Measurements from ENCODE around the gene VSTM4.

The VSTM4 gene

DNA sequence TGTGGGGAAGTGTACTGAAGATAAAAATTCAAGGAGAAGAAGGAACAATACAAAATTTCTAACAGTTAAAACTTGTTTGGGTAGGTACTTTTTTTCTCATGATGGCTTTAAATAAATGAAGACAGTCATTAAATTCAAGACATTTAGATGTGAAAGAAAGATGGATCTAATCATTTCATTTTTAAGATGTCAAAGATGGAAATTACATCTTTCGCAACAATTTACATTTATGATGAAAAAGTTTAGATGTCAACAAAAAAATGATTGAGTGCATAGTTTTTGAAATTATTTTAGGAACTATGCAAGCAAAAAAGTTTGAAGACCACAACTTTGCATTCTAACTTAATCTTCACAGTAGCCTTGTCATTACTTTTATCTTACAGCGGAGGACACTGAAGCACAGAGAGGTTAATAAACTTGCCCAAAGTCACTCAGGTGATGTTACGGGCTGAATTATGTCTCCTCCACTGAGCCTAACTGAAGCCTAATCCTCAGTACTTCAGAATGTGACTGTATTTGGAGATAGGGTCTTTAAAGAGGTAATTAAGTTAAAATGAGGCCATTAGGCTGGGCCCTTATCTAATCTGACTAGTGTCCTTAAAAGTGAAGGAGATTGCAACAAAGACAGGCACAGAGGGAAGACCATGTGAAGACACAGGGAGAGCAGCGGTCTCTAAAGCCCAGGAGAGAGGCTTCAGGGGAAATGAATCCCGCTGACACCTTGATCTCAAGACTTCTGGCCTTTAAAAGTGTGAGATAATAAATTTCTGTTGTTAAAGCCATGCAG, 48.2 kb downstream of the VSTM4 start:
- no peak for DNase-seq (ENCODE audit: low read depth)
- no peak overlapping the region for H3K4me3 ChIP-seq (ENCODE audit: low read depth, low read length)
- TF ChIP-seq, protein P1, sequence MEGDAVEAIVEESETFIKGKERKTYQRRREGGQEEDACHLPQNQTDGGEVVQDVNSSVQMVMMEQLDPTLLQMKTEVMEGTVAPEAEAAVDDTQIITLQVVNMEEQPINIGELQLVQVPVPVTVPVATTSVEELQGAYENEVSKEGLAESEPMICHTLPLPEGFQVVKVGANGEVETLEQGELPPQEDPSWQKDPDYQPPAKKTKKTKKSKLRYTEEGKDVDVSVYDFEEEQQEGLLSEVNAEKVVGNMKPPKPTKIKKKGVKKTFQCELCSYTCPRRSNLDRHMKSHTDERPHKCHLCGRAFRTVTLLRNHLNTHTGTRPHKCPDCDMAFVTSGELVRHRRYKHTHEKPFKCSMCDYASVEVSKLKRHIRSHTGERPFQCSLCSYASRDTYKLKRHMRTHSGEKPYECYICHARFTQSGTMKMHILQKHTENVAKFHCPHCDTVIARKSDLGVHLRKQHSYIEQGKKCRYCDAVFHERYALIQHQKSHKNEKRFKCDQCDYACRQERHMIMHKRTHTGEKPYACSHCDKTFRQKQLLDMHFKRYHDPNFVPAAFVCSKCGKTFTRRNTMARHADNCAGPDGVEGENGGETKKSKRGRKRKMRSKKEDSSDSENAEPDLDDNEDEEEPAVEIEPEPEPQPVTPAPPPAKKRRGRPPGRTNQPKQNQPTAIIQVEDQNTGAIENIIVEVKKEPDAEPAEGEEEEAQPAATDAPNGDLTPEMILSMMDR (conservative IDR thresholded peaks at IDR 0.05; ENCODE audit: low read depth, low read length): no peak

DNA sequence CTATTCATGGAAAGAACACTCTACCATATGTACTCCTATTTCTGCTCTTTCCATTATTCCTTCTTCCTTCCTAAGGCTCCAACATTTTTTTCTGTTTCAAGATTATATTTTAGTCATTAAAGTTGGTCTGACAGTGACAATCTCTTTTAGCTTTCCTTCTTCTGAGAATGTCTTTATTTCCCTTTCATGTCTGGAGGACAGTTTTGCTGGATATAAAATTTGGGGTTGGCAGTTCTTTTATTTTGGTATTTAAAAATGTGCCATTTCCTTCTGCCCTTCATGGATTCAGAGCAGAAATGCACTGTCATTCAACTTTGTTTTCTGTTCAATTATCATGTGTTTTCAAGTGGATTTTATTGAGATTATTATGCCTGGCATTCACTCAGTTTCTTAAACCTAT, 53.1 kb downstream of the VSTM4 start:
- no peak for DNase-seq (ENCODE audit: low read depth)
- no peak overlapping the region for H3K4me3 ChIP-seq (ENCODE audit: low read depth, low read length)
- TF ChIP-seq, protein P1 (conservative IDR thresholded peaks at IDR 0.05; ENCODE audit: low read depth, low read length): no peak

DNA sequence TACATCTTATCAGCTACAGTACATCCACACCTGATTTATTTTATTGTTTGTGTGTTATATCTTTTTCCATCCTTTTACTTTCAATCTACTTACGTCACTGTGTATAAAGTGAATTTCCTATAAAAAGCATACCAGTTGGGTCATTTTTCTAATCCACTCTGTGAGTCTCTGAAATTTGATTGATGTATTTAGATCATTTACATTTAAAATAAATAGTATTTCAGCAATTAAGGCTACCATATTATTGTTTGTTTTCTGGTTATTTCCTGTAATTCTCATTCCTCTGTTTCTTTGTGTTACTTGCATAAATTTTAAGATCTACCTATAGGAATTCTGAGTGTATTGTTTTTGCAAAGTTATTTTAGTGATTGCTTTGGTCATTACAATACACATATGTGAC, 53.7 kb downstream of the VSTM4 start:
- no peak overlapping the region for H3K4me3 ChIP-seq (ENCODE audit: low read depth, low read length)
- TF ChIP-seq, protein P1 (conservative IDR thresholded peaks at IDR 0.05; ENCODE audit: low read depth, low read length): no peak
- DNase-seq (ENCODE audit: low read depth): no peak

DNA sequence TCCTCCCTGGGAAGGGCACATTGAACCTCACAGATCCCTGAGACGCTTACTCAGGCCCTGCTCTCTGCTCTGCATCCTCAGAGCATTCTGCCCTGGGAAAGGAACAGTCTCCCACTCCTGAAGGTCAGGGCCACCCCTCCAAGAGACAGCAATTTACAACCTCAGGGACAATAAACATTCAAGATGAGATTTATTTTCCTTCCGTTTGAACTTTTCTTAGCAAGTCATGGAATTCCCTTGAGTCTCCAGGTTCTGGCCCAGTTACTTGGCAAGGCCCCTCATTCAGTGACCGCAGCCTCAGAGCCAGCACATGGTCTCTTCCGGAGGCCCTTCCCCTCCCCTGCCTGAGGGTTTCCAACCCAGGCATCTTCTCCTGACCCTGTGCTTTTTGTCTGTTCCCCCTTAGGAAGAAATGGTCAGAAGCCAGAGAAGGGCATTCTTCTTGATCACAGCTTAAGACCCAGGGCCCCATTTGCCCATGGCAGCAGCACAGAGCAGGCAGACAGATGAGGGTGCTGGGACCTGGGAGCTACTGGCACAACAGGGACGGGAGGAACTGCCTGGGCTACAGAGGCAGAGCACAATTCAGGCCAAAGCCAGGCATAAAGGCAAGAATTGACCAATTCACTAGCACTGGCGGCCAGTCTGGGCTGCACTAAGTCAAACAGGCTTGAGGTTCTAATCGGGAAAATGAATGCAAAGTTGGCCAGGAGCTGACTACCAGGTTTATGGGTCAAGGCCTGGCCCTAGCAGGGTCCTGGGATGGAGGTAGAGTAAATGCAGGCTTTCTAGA, 56.7 kb downstream of the VSTM4 start:
- TF ChIP-seq, protein P1 (conservative IDR thresholded peaks at IDR 0.05; ENCODE audit: low read depth, low read length): no peak
- H3K4me3 ChIP-seq (ENCODE audit: low read depth, low read length): no peak overlapping the region
- DNase-seq (ENCODE audit: low read depth): no peak

DNA sequence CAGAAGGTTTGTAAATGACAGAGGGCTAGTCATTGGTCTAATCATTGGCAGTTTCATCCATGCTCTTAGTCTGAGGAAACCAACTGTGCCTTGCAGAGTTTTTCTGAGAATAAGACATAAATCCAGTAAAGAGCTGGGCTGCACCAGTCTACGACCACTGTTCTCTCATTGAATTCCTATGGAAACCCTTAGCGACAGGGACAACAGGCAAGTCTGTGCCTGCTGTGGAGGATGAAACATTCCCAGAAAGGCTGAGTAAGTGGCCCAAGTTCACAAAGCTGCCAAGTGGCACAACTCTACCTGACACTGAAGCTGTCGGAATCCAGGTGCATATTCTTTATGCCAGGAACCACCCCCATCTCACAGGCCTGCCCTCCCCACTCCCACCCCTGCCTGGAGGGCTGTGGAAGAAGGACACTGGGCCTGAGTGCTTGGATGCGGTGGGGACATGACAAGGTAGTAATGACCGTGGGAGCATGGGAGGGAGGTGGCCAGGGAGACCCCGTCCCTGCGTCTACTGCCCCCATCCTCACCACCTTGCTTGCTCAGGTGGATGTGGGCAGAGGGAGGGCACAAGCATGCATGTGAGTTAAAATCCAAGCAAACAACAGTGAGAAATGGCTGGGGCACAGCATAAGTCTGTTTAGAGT, 58.0 kb downstream of the VSTM4 start:
- H3K4me3 ChIP-seq (ENCODE audit: low read depth, low read length): no peak overlapping the region
- DNase-seq (ENCODE audit: low read depth): no peak
- TF ChIP-seq, protein P1 (conservative IDR thresholded peaks at IDR 0.05; ENCODE audit: low read depth, low read length): no peak

DNA sequence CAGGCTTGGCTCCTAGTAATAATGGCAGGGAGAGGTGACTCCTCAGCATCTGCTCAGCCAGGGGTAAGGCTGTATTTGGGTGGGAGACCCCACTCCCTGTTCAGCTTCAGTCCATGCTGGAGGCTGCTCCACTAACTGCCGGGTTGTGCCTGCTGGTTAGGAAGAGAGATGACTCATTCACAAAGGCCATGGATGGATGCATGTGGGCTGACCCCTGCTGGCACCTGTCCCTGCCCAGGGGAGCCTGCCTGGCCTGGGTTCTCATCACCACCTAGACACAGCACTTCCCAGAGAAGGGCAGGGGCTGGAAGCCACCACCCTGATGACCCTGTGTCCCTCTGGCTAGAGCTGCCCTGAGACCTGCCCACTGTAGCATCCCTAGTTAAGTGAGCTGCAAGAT, 59.0 kb downstream of the VSTM4 start:
- H3K4me3 ChIP-seq (ENCODE audit: low read depth, low read length): no peak overlapping the region
- TF ChIP-seq, protein P1 (conservative IDR thresholded peaks at IDR 0.05; ENCODE audit: low read depth, low read length): no peak
- DNase-seq (ENCODE audit: low read depth): no peak
